ENCODE results near the gene PRDM16.

- no peak for TF ChIP-seq CTCF (IDR thresholded peaks at IDR 0.05; ENCODE audit: low read depth, low read length)
- TF ChIP-seq POLR2A (IDR thresholded peaks at IDR 0.05; ENCODE audit: extremely low read depth, insufficient read length) = no peak
- TF ChIP-seq MAX (IDR thresholded peaks at IDR 0.05; ENCODE audit: low read depth, low read length) = no peak
- TF ChIP-seq MYC (IDR thresholded peaks at IDR 0.05; ENCODE audit: low read depth, low read length) = no peak
Observed at GRCh38 chr1:3125078-3125477, 56.1 kb downstream of the PRDM16 start.
